Activated CD4-positive, alpha-beta T cell treated with anti-CD3 and anti-CD28 coated beads, Interleukin-2, amount 50 U/mL, for 1 hour (primary cell): Measurements from ENCODE around the gene THAP11.

Experiments
- DNase-seq: peaks from one replicate; pipeline ENCODE4 v3.0.0-alpha.2; 2020

The THAP11 gene

DNA sequence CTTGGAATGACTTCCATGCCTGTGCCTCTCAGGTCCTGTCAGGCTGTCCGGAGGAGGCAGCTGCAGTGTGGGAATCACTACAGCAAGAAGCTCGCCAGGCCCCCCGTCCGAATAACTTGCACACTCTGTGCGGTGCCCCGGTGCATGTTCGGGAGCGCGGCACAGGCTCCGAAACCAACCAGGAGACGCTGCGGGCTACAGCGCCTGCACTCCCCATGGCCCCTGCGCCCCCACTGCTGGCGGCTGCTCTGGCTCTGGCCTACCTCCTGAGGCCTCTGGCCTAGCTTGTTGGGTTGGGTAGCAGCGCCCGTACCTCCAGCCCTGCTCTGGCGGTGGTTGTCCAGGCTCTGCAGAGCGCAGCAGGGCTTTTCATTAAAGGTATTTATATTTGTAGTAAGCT, 43.9 kb downstream of the THAP11 start:
- no peak for DNase-seq

DNA sequence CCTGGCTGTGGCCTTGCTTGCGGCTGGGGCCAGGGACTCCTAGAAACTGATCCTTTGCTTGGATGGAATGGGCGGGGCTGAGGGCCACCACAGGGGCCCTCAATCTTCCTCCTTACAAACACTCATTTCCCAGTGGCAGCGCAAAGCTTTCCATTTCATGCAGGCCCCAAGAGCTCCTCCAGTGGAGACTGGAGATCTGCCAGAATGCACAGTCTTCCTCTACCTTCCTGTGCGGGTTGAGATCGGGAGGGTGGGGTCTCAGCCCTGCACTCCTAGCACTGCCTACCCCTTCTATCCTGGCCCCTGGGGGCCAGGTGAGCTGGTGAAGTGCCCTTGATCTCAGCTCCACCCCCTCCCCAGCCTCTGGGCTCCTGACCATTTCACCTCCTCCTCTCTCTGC, 44.3 kb downstream of the THAP11 start:
- DNase-seq, result no peak

DNA sequence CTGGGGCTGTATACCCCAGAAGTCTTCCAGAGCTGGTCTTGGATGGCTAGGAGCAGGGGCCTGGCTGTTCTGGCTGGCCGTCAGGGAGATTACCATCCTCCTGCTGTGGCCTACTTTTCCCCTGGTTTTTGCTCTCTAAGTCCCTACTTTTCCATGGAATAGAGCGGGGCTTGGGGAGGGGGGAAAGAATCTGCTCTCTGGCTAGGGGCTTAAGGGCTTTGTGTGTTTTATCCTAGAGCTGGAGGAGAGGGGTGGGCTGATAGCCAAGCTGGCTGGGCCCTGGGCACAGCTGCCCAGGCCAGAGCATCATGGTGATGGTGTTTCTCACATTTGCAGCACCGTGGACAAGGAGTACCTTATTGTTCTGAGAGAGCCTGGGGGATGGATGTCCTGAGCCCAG, 46.2 kb downstream of the THAP11 start:
- DNase-seq, result no peak

DNA sequence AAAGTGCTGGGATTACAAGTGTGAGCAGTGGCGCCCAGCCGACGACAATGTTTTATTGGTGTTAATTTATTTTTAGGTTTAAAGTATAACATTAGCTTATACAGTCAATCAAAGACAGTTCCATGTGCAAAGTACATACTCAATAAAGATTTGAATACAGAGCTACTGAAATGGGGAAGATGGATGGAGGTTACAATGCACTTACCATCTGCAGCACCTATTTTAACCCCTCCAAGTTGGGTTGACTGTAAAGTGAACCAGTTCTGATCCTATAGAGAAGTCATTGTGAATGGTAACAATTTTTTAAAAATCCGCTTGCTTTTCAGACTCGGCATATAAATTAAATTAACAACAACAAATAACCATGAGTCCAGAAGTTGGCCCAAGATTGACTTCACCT, 50.3 kb downstream of the THAP11 start:
- no peak for DNase-seq

DNA sequence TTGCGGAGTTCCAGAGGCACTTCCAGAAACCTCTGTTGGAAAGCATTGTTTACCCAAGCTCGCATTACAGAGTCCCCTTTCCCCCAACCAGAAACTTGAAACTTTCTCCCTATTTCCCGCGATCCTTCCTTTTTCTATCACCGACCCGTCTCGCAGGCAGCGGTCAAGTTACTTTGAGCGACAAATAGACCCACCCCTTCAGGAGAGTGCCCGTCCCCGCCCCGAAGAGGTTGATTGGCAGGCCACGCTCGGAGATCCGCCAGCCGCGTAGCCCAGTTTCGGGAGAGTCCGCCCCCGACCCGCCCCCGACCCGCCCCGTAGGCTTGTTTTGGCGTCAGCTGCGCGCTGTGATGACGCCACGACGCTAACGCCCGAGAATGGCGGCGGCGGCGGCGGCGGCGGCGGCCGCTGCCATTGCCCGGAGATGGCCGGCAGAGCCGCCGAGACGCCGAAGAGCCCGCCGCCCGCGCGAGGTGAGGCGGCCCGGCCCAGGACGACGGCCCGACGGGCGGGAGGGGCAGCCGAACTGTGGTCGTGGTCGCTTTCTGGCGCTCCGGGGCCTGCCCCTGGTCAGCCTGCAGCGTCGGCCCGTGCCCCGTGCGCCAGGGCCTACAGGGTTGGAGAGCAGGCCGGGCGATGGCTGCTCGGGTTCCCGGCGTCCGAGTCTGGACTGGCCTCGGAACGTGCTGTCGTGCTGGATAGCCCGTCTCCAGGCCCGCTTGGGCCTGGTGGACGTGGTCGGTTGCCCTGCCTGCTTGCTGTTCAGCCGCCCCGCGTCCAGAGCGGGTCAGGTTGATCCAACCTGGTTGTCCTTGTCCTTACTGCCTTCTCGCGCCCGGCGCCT, 51.0 kb downstream of the THAP11 start, which contains the start of gene PSKH1:
PSKH1 (plus strand) TSS at position 356 of the 844 bp plus-strand sequence. CDS start 15,496 bp downstream, outside the sequence.
- peak; percentile 93 for DNase-seq
